ENCODE measurements around the gene TMEM100.
"Not testable (repeated sequence)": the region's sequence is repeated elsewhere in the genome, so short reads cannot be mapped to it uniquely, and the experiment has no call there.

The TMEM100 gene

DNA sequence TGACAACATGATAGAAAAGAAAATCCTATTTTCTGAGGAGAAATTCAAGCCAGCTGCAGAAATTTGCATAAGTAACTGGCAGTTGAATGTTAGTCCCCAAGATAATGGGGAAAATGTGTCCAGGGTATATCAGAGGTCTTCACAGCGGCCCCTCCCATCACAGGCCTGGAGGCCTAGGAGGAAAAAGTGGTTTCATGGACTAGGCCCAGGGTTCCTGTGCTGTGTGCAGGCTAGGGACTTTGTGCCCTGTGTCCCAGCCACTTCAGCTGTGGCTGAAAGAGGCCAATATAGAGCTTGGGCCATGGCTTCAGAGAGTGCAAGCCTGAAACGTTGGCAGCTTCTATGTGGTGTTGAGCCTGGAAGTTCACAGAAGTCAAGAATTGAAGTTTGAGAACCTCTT is 35.6 kb downstream of the TMEM100 start:
- DNase-seq (ENCODE audit: low spot score), result no peak

DNA sequence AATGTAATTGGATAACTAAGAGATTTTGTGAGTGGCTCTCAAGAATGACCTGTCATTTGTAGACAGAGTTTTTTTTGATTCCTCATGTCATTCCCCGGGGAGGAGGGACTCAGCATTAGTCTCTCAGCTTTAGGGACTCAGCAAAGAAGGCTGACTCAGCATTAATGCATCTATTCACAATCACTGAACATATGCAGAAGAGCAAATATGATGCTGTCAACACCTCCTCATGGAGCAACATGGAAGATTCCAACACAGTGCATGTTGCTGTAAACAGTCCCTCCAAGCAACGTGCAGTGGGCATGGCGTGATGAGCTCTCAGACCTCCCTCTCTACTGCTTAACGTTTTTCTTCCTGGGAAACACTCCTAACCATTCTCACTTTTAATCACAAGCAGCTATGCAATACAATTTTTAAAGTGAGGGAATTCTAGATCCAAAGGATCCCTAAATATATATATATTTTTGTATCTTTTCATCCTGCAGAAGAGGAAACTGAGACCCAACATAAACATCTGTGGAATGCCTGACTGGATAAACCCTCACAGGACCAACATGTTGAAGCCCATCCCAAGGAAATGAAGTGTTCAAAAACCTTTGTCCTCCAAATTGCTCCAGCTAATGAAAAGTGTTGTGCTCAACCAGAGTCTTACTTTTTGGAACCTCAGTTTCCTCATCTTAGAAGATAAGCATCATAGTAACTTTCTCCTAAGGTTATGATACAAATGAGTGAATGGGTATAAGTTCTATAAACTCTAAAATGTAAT is 38.9 kb downstream of the TMEM100 start:
- no peak for DNase-seq (ENCODE audit: low spot score)

DNA sequence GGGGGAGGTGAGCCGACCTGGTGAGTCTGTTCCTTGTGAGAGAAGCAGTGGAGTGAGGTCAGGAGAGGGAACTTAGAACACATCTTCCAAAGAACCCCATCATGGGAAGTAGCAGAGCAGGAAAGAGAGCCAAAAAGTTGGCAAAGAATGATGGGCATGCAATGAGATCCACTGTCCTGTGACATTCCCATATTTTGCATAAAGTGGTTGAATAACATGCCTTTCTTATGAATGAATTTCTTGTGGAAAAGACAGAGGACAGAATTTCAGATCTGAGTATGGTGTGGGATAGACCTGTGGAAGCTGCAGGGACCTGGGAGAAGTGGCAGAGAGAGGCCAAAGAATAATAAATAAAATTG is 41.3 kb downstream of the TMEM100 start:
- DNase-seq (ENCODE audit: low spot score), result no peak

DNA sequence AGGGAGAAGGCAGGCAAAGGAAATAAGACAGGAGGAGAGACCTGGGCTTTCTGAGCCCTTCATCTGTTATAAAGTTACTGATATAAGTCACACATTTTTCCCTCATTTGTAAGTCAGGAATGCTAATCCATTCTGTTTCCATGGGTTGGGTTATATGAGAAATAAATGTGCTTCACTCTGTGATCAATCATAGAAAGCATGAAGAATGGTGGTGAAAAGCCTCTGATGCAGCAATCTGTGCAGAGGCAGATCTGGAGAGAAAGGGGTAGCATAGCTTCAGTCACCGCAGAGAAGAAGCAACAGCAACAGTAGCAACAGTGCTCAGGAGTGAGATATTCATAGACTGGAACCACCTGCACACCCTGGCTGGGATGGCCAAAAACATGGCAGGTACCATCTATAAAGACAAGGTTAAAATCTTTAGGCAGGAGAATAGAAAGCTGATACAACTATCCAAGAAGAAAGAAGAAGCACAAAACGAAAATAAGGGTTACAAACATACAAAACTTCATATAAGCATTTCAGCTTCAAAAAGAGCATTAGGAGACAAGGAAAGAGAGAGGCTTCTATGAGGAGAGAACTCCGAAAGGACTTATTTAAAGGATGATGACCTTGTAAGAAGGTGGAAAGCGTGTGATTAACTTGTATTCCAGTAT is 41.9 kb downstream of the TMEM100 start:
- no peak for DNase-seq (ENCODE audit: low spot score)

DNA sequence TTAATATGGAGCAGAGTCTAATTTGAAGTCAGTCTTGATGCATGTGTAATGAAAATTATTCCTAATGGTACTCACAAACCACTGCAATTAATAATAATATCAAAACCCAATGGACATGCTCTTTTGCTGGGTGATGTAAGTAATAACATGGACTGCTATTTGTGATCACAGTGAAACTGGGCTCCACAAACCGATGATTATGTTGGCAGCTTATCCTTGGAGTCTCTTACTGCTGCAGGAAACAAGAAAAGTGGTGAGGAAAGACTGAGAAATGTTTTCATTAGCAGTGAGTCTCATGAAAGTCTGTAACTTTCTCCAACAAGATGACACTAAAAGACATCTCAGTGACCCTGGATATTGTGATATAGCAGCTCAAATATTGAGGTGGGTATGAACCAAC is 45.2 kb downstream of the TMEM100 start:
- no peak for DNase-seq (ENCODE audit: low spot score)

DNA sequence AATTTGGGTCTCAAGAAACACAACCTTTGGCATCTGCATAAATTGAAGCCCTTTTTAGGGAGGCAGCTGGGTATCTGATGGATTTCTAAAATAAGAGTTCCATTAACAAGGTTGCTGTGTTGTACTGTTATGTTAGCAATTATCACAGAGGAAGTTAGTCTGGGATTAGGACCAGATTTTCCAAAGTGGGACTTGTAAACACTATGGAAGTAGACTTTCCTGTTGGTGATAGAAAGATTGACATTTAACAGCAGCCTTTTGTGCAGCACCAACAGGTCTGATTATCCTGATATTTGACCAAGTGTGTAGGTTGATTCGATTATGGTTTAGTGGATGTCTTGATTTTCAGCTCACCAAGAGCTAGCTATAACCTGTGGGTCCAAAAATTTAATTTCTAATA is 46.4 kb downstream of the TMEM100 start:
- DNase-seq (ENCODE audit: low spot score), result no peak

DNA sequence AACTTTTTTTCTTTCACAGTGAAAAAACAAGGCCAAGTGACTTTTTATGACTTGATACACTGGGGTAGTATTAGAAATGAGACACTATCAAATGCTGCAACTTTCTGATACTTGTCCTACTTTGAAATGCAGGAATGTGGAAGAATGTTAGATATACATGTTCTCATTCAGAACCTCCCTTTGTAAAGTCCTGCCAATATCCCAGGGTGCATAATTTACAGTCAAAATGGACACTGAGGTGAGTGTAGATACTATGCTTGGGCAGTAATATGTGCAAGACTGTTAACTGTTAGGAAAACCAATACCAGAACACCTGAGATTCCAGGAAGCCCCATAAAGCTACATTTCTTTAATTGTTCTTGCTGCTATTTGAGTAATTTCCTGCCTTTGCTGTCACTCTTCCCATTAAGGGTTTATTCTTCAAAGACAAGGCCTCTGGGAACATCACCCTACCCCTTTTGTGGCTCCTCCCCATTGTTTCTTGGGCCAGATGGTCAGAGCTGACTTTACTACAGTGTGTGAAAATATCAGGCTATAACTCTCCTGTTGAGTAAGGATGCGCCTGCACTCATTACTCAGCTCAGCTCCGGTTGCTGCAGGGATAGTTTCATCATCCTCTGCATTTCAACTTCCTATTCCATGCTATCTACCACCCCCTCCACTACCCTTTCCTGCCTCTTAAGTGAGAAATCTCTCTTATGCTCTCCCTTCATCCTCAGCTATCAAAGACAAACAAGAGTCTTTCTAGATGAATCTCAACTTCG is 48.7 kb downstream of the TMEM100 start:
- no peak for DNase-seq (ENCODE audit: low spot score)

DNA sequence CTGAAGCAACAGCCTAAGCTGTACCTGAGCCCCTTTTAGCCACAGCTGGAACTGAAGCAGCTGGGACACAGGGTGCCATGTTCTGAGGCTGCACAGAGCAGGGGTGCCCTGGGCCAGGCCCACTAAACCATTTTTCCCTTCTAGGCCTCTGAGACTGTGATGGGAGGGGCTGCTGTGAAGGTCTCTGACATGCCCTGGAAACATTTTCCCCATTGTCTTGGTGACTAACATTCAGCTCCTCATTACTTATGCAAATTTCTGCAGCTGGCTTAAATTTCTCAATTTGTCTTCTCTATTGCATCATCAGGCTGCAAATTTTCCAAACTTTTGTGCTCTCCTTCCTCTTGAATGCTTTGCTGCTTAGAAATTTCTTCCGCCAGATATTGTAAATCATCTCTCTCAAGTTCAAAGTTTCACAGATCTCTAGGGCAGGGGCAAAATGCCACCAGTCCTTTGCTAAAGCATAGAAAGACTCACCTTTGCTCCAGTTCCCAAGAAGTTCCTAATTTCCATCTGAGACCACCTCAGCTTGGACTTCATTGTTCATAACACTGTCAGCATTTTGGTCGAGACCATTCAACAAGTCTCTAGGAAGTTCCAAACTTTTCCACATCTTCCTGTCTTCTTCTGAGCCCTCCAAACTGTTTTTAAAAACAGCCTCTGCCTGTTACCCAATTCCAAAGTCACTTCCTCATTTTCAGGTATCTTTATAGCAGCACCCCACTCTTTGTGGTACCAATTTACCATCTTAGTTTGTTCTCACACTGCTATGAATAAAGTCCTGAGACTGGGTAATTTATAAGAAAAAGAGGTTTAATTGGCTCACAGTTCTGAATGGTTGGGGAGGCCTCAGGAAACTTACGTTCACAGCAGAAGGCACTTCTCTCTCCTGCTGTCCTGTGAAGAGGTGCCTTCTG is 49.8 kb downstream of the TMEM100 start:
- DNase-seq (ENCODE audit: low spot score), result no peak

DNA sequence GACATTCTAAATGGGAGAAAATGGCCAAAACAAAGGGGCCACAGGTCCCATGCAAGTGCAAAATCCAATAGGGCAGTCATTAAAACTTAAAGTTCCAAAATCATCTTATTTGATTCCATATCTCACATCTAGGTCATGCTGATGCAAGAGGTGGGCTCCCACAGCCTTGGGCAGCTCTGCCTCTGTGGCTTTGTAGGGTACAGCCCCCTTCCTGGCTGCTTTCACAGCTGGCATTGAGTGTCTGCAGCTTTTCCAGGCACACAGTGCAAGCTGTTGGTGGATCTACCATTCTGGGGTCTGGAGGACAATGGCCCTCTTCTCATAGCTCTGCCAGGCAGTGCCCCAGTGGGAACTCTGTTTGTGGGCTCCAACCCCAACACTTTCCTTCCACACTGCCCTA is 50.7 kb downstream of the TMEM100 start:
- DNase-seq (ENCODE audit: low spot score), result not testable (repeated sequence)
